Measurements from ENCODE around the gene KLHL40.

KLHL40 gene

DNA sequence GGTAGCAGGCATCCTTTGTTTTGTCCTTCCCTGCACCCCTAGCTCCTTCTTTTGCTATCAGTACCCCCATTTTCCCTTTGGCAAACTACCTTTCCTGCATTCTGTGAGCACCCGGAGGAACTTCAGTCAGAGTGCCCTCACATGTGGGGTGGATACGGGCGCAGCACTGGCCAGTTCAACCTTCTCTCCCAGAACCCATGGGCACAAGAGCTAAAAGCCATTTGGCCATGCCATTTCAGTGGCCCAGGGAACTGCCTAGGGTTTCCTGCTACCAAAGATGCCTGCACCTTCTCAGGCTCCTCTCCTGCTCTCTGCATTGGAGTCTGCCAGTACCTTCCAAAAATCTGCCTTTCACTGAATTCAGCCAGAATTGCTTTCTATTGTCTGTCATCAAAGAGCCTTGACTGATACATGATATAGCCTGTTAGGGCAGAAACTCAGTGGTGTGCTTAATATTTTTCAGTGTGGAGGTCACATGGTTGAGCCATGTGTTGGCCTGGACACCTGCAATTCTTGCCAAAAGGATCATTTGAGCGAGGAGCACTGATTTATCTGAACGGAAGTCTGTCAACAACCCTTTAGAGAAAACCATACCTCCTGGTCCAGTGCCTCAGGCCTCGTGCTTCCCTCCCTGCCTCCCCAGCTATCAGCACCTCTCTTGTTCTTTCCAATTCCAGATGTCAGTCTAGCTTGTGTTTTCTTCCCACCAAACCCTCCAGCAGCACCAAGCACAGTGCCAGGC is 44.2 kb downstream of the KLHL40 start:
- Histone ChIP-seq H3K9me3 (ENCODE audit: control insufficient read depth, insufficient read depth, low read length) (no peaks in the 10 kb centered on the region), H3K4me1 (ENCODE audit: control insufficient read depth, insufficient read depth, low read length) (peaks cover 5% of the 10 kb centered on the region), H3K36me3 (ENCODE audit: control insufficient read depth, insufficient read depth, low read length) (no peaks in the 10 kb centered on the region), H3K4me3 (ENCODE audit: low read depth, low read length) (no peak overlapping the region), H3K9ac (ENCODE audit: low read depth, low read length) (no peak overlapping the region), H3K27me3 (ENCODE audit: control insufficient read depth, insufficient read depth, low read length) (no peaks in the 10 kb centered on the region)

- Histone ChIP-seq H3K36me3 (ENCODE audit: control insufficient read depth, insufficient read depth, low read length) (no peaks in the 10 kb centered on the region), H3K4me1 (ENCODE audit: control insufficient read depth, insufficient read depth, low read length) (peaks cover 7% of the 10 kb centered on the region)
Observed at GRCh38 chr3:42730294-42730693, 45.0 kb downstream of the KLHL40 start.

GRCh38 chr3:42730706-42731420 is 45.5 kb downstream of the KLHL40 start:
- H3K9ac ChIP-seq (ENCODE audit: low read depth, low read length) = no peak overlapping the region
- no peaks in the 10 kb centered on the region for H3K9me3 ChIP-seq (ENCODE audit: control insufficient read depth, insufficient read depth, low read length)
- H3K4me1 ChIP-seq (ENCODE audit: control insufficient read depth, insufficient read depth, low read length) = peaks cover 9% of the 10 kb centered on the region
- no peaks in the 10 kb centered on the region for H3K27me3 ChIP-seq (ENCODE audit: control insufficient read depth, insufficient read depth, low read length)
- H3K36me3 ChIP-seq (ENCODE audit: control insufficient read depth, insufficient read depth, low read length) = no peaks in the 10 kb centered on the region
- H3K4me3 ChIP-seq (ENCODE audit: low read depth, low read length) = no peak overlapping the region

More at GRCh38 chr3:42730294-42730693, 45.0 kb downstream of the KLHL40 start:
- Histone ChIP-seq H3K9ac (ENCODE audit: low read depth, low read length) (no peak overlapping the region), H3K9me3 (ENCODE audit: control insufficient read depth, insufficient read depth, low read length) (no peaks in the 10 kb centered on the region), H3K27me3 (ENCODE audit: control insufficient read depth, insufficient read depth, low read length) (no peaks in the 10 kb centered on the region), H3K4me3 (ENCODE audit: low read depth, low read length) (no peak overlapping the region)

DNA sequence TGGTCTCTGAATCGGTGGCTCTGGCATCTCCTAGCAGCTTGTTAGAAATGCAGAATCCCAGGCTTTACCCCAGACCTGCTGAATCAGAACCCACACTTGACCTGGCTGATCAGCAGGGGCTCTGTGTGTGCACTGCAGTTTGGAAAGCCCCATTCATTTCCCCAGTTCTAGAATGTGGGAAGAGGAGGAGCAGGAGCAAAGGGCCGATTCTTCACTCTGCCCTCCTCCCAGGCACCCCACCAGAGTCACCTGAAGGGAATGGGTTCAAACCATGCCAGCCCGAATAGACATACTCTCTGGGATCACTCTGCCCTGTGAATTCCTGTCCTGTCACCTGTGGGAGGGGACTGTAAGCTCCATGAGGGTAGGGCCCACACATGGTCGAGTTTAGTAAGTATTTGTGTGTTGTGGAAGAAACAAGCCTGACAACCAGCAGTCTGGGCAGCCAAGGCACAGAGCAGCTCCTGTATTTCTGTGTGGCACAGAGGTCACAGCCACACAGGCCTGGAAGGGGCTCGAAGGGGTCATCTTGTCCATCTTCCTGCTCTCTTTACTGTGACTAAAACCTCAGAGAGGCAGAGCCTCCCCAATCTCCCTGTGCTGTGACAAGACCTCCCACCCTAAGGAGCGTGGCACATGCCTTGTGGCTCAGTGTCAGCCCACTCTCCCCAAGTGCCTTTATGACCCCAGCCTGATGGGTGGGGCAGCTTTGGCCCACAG is 46.3 kb downstream of the KLHL40 start:
- Histone ChIP-seq H3K36me3 (ENCODE audit: control insufficient read depth, insufficient read depth, low read length) (no peaks in the 10 kb centered on the region), H3K4me3 (ENCODE audit: low read depth, low read length) (no peak overlapping the region), H3K27me3 (ENCODE audit: control insufficient read depth, insufficient read depth, low read length) (no peaks in the 10 kb centered on the region), H3K4me1 (ENCODE audit: control insufficient read depth, insufficient read depth, low read length) (peaks cover 11% of the 10 kb centered on the region), H3K9me3 (ENCODE audit: control insufficient read depth, insufficient read depth, low read length) (no peaks in the 10 kb centered on the region), H3K9ac (ENCODE audit: low read depth, low read length) (no peak overlapping the region)

DNA sequence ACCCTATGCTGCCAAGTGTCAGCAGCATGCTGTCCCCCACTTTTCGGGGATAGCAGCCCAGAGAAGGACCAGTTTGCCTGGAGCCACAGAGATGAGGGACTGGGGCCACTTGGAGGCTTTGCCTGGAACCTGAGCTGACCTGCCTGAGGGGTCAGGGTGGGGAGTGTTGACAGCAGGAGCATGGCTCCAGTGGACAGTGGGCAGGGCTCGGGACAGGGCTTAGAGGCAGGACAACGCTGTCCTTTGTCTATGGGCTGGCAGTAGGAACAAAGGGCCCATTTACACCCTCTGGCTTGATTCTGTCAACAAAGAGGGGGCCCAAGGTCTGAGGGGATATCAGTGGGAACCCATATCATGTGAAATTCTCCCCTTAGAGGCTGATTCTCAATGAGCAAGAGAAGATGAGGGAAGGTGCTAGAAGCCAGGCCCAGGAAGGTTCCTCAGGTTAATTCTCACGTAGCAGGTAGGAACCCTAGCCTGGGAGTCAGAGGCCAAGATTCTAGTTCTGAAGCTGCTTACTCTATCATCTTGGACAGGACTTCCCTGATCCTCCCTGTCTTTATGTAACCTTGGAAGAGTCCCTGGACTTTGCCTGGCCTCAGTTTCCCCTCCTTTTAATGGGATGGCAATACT is 47.0 kb downstream of the KLHL40 start:
- H3K4me3 ChIP-seq (ENCODE audit: low read depth, low read length) = no peak overlapping the region
- no peaks in the 10 kb centered on the region for H3K9me3 ChIP-seq (ENCODE audit: control insufficient read depth, insufficient read depth, low read length)
- no peaks in the 10 kb centered on the region for H3K36me3 ChIP-seq (ENCODE audit: control insufficient read depth, insufficient read depth, low read length)
- no peak overlapping the region for H3K9ac ChIP-seq (ENCODE audit: low read depth, low read length)
- peaks cover 11% of the 10 kb centered on the region for H3K4me1 ChIP-seq (ENCODE audit: control insufficient read depth, insufficient read depth, low read length)
- no peaks in the 10 kb centered on the region for H3K27me3 ChIP-seq (ENCODE audit: control insufficient read depth, insufficient read depth, low read length)

DNA sequence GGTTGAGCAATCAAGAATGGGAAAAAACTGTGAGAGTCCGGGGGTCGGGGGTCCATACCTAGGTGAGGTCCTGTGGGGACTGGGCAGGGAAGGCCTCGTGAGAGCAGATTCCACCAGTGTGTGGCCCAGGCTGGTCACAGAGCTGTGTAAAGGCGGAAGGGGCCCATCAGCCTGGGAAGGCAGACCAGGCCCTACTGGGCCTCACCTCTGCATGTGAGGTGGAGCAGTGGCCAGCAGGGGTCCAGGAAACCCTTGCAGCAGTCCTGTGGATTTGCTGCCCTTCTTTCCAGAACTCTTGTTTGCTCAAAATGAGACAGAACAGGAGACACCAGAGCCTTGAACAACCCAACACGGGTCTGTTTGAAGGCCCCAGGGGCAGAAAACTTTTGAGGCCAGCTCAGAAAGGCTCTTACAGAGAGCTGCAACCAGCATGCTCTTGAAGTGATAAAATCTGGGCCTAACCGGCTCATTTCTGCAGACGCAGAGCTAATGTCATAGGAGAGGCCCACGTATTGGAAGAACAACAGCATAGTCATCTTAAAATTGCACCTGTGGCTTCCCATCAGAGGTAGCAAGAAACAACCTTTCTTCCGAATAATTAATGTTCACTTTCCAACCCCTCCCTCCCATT is 47.6 kb downstream of the KLHL40 start:
- Histone ChIP-seq H3K36me3 (ENCODE audit: control insufficient read depth, insufficient read depth, low read length) (no peaks in the 10 kb centered on the region), H3K4me1 (ENCODE audit: control insufficient read depth, insufficient read depth, low read length) (peaks cover 8% of the 10 kb centered on the region), H3K27me3 (ENCODE audit: control insufficient read depth, insufficient read depth, low read length) (no peaks in the 10 kb centered on the region), H3K9ac (ENCODE audit: low read depth, low read length) (no peak overlapping the region), H3K9me3 (ENCODE audit: control insufficient read depth, insufficient read depth, low read length) (no peaks in the 10 kb centered on the region), H3K4me3 (ENCODE audit: low read depth, low read length) (no peak overlapping the region)

DNA sequence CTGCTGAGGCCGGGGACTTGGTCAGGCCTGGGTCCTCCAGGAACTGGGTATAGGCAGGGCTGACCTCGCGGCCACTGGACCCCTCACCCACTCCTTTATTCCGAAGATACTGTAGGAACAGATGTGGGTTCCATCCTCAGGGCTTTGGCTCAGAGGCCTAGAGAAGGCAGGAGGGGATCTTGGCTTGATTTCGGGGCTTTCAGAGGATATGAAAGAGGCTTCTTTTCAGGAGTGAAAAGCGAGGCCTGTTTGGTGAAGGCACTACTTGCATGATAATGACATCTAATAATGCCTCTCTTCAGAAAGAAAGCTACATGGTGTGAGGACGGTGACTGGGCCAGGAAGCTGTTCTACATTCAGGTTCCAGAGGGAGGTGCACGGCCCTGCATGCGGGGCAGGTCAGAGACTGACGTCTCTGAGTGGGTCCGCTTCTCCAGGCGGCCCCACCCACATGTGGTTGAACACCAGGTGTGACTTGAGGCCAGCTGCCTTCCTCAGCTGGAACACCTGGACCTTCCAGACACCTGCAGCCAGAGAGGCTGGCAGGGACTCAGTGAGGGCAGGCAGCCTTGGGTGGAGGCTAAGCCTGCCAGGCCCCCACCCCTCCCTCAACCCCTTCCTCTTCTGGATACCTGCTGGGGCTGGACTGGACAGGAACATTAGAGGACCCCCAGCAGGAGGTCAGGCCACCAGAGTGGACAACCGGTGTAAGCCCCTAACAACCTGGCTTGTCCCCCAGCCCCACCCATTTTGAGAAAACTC is 48.3 kb downstream of the KLHL40 start:
- H3K4me1 ChIP-seq (ENCODE audit: control insufficient read depth, insufficient read depth, low read length) = peaks cover 8% of the 10 kb centered on the region
- no peaks in the 10 kb centered on the region for H3K36me3 ChIP-seq (ENCODE audit: control insufficient read depth, insufficient read depth, low read length)
- H3K4me3 ChIP-seq (ENCODE audit: low read depth, low read length) = no peak overlapping the region
- H3K9me3 ChIP-seq (ENCODE audit: control insufficient read depth, insufficient read depth, low read length) = no peaks in the 10 kb centered on the region
- H3K27me3 ChIP-seq (ENCODE audit: control insufficient read depth, insufficient read depth, low read length) = no peaks in the 10 kb centered on the region
- H3K9ac ChIP-seq (ENCODE audit: low read depth, low read length) = peak overlapping the region; percentile 19

DNA sequence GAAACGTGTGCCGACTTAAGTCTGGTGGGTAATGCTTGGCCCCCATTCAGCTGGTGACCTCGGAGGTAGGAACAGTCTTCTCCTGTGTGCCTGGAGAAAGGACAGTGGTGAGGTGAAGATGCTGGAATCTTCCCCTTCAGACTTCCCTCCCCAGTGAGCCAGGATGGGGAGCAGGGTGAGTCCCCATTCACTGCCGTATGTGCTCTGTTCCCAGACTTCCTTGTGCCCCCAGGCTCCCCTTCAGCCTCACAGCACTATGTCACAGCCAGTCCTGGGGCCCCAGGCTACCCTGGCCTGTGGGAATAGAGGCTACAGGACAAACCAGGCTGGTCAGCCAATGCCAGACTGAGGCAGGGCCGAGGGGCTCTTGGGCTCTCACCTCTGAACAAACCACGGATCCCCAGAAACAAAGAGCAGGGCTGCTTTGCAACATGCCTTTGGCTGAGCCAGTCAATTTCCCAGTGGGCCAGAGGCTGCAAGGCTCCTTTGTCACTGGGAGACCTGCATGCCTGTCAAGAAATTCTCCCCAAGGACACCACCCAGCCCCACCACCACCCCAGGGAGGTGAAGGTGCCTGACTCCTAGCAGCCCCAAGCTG is 49.0 kb downstream of the KLHL40 start:
- Histone ChIP-seq H3K9ac (ENCODE audit: low read depth, low read length) (no peak overlapping the region), H3K9me3 (ENCODE audit: control insufficient read depth, insufficient read depth, low read length) (no peaks in the 10 kb centered on the region), H3K36me3 (ENCODE audit: control insufficient read depth, insufficient read depth, low read length) (no peaks in the 10 kb centered on the region), H3K4me3 (ENCODE audit: low read depth, low read length) (no peak overlapping the region), H3K4me1 (ENCODE audit: control insufficient read depth, insufficient read depth, low read length) (peaks cover 8% of the 10 kb centered on the region), H3K27me3 (ENCODE audit: control insufficient read depth, insufficient read depth, low read length) (no peaks in the 10 kb centered on the region)

DNA sequence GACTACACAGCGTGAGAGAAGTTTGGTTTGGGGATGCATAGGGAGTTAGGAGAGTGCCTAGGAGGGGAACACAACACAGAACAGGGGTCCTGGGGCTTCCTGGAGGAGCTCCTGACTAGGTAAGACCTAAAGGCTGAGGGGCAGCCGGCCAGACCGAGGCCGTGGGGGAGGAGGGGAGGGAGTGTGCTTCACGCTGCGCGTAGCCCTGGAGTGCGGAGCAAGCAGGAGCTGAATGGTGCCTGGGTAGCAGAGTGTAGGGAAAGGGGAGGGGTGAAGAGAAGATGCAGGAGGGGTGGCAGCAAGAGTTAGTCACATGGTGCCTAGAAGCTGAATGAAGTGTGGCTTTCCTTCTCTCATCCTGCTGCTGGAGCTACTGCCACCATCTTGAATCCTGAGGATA is 49.7 kb downstream of the KLHL40 start:
- Histone ChIP-seq H3K9ac (ENCODE audit: low read depth, low read length) (no peak overlapping the region), H3K4me1 (ENCODE audit: control insufficient read depth, insufficient read depth, low read length) (peaks cover 8% of the 10 kb centered on the region), H3K9me3 (ENCODE audit: control insufficient read depth, insufficient read depth, low read length) (no peaks in the 10 kb centered on the region), H3K27me3 (ENCODE audit: control insufficient read depth, insufficient read depth, low read length) (no peaks in the 10 kb centered on the region), H3K4me3 (ENCODE audit: low read depth, low read length) (no peak overlapping the region), H3K36me3 (ENCODE audit: control insufficient read depth, insufficient read depth, low read length) (no peaks in the 10 kb centered on the region)

GRCh38 chr3:42735615-42736014 is 50.3 kb downstream of the KLHL40 start:
- peaks cover 8% of the 10 kb centered on the region for H3K4me1 ChIP-seq (ENCODE audit: control insufficient read depth, insufficient read depth, low read length)
- no peak overlapping the region for H3K4me3 ChIP-seq (ENCODE audit: low read depth, low read length)
- H3K9me3 ChIP-seq (ENCODE audit: control insufficient read depth, insufficient read depth, low read length) = no peaks in the 10 kb centered on the region
- H3K27me3 ChIP-seq (ENCODE audit: control insufficient read depth, insufficient read depth, low read length) = no peaks in the 10 kb centered on the region
- H3K9ac ChIP-seq (ENCODE audit: low read depth, low read length) = no peak overlapping the region
- no peaks in the 10 kb centered on the region for H3K36me3 ChIP-seq (ENCODE audit: control insufficient read depth, insufficient read depth, low read length)
